Measurements from ENCODE around the gene TMEM178B.
"Not testable (repeated sequence)": the region's sequence is repeated elsewhere in the genome, so short reads cannot be mapped to it uniquely, and the experiment has no call there.

Gene TMEM178B

DNA sequence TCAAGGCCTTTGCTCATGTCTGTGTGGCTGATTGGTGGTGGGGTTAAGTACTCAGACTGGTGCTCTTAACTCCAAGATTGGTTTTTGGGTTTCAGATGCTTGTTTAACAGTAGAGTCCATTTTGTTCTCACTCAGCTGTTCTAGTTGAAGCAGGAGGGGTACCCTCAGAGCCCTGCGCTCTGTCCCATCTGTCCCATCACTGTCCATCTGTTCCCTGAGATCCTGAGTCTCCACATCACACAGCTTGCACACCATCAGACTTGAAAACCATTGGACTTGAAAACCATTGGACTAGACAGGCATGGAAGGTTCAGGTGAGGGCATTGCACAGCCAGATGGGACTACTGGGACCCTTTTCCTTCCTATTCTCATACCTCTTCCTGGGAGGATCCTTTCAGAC, 39.3 kb downstream of the TMEM178B start:
- Mint-ChIP-seq H3K27ac (no peak overlapping the region), H3K4me1 (no peaks in the 10 kb centered on the region), H3K4me3 (no peak overlapping the region), H3K9me3 (no peaks in the 10 kb centered on the region), H3K27me3 (peaks cover 8% of the 10 kb centered on the region)
- ATAC-seq (no peak), DNase-seq (no peak)

DNA sequence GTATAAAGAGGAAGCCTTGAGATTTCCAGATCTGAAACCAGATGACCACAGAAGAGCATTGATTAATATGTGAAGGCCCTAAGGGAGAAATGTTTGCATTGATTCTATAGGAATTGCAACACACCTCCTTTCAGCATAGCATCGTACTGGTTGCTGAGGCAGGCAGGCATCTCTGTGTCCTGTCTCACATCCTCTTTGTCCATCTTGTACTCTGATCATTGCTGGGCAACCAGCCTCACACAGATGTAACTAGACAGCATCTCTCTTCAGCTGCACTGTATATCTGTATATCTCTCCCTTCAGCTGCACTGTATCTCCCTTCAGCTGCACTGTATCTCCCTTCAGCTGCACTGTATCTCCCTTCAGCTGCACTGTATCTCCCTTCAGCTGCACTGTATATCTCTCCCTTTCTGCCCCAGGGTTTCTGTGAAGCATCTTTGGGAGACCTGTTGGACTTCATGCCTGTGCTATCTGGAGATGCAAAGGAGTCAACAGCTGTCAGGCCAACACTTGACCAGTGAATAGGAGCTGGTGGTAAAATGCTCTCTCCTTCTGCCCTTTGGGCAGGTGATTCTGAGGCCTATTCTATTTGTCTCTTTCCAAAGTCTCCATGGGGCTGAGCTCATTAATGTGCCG, 40.3 kb downstream of the TMEM178B start:
- peaks cover 9% of the 10 kb centered on the region for H3K27me3 Mint-ChIP-seq
- no peak for ATAC-seq

DNA sequence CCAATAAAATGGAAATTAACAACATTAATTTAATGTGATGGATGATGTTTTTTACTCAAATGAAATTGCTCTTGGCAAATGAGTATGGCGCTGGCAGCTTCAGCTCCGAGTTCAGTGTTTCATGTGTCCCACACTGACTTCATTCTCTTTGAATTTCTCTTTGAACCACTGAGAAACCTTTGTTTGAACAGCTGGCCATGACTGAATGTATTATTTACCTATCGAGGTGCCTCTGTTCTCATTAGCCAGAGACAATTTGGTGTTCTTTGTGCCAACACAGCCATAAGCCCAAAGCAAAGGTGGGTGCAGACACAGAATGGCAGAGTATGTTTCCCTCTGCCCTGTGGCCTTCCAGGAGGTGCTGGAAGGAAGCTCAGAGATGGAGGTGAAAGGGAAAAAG, 42.1 kb downstream of the TMEM178B start:
- Mint-ChIP-seq H3K27me3 (peaks cover 13% of the 10 kb centered on the region), H3K27ac (no peak overlapping the region), H3K4me3 (no peak overlapping the region), H3K4me1 (no peaks in the 10 kb centered on the region), H3K9me3 (no peaks in the 10 kb centered on the region)
- ATAC-seq (no peak), DNase-seq (no peak)

More for the DNA sequence above, 40.3 kb downstream of the TMEM178B start:
- Mint-ChIP-seq H3K9me3 (no peaks in the 10 kb centered on the region), H3K4me3 (no peak overlapping the region), H3K27ac (no peak overlapping the region), H3K4me1 (no peaks in the 10 kb centered on the region)
- no peak for DNase-seq

DNA sequence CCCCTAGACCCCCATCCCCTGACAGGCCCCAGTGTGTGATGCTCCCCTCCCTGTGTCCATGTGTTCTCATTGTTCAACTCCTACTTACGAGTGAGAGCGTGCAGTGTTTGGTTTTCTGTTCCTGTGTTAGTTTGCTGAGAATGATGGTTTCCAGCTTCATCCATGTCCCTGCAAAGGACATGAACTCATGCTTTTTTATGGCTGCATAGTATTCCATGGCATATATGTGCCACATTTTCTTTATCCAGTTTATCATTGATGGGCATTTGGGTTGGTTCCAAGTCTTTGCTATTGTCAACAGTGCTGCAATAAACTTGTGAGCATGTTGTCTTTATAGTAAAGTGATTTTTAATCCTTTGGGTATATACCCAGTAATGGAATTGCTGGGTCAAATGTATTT, 42.8 kb downstream of the TMEM178B start:
- peaks cover 20% of the 10 kb centered on the region for H3K27me3 Mint-ChIP-seq
- H3K9me3 Mint-ChIP-seq, H3K4me3 Mint-ChIP-seq, DNase-seq, ATAC-seq, H3K4me1 Mint-ChIP-seq, H3K27ac Mint-ChIP-seq: not testable (repeated sequence)

DNA sequence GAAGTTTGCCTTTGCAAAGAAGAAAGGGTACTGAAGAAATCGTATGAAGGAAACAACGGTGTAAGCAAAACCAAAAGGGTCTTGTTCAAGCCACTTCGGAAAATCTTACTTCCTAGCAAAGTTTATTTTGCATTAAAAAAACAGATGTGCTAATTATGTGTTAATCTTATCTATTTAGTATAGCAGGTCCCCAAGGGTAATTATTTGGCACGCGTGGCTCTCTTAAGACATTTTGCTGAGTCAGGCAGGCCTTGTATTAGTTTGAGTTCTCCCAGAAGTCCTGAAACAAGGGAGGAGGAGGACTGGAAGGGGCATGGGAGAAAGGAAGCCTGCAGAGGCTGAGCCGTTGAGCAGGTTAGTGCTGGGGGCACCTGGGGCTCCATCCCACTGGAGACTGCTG, 44.9 kb downstream of the TMEM178B start:
- Mint-ChIP-seq H3K27me3 (peaks cover 34% of the 10 kb centered on the region), H3K4me1 (no peaks in the 10 kb centered on the region), H3K4me3 (no peak overlapping the region), H3K27ac (no peak overlapping the region), H3K9me3 (no peaks in the 10 kb centered on the region)
- ATAC-seq (no peak), DNase-seq (no peak)

DNA sequence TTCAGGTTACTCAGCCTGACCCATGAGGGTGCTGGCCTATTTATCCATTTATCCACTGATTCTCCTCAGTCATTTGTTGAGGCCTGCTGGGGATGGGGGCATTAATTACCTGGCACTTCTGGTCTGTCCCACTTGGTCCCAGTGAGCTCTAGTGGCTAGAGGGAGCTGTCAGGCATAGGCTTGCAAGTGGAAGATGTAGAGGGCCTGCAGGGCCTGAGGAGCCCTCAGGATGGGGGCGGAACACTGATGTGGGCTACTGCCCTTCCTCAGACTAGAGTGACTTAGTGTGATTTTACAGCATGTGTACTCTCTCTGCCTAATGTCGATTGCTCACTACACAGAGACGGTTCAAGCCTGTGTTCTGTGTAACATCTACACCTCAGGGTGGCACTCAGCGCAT, 45.3 kb downstream of the TMEM178B start:
- Mint-ChIP-seq H3K9me3 (no peaks in the 10 kb centered on the region), H3K27ac (no peak overlapping the region), H3K27me3 (peaks cover 34% of the 10 kb centered on the region), H3K4me3 (no peak overlapping the region), H3K4me1 (no peaks in the 10 kb centered on the region)
- ATAC-seq (no peak), DNase-seq (no peak)

DNA sequence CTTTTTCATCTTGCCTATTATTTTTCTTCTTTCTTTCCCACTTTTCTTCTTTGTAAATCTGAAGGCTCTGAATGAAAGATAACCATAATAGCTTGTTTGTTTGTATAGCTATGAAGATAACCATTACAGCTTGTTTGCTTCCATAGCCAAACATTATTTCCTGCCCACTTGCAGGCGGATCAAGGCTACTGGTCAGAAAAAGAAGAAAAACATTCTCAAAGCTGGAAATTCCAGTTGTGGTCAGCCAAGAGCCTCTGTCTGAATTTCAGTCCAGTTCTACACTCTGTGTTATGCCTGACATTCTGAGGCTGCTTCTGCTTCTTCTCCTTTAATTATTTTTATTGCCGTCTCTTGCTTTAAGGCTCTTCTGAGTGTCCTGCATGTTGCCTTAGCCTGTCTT, 48.9 kb downstream of the TMEM178B start:
- H3K9me3 Mint-ChIP-seq = no peaks in the 10 kb centered on the region
- no peak overlapping the region for H3K4me3 Mint-ChIP-seq
- no peak for DNase-seq
- H3K4me1 Mint-ChIP-seq = no peaks in the 10 kb centered on the region
- no peak overlapping the region for H3K27ac Mint-ChIP-seq
- peaks cover 53% of the 10 kb centered on the region for H3K27me3 Mint-ChIP-seq
- no peak for ATAC-seq

DNA sequence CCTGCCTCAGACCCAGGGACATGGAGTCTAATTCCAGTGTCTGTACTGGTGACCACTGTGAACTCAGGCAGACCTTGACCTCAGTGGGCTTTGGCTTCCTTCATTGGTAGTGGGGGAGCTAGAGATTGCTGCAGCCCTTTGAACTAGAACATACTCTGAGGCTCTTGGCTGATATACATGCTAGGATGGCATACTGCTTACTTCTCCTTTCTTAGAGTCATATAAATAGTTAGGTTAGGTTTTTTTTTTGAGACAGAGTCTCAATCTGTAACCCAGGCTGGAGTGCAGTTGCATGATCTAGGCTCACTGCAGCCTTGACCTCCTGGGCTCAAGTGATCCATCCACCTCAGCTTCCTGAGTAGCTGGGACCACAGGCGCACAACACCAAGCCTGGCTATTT, 49.7 kb downstream of the TMEM178B start:
- no peak overlapping the region for H3K27ac Mint-ChIP-seq
- H3K27me3 Mint-ChIP-seq = peaks cover 54% of the 10 kb centered on the region
- H3K9me3 Mint-ChIP-seq = no peaks in the 10 kb centered on the region
- H3K4me3 Mint-ChIP-seq = no peak overlapping the region
- H3K4me1 Mint-ChIP-seq = no peaks in the 10 kb centered on the region
- no peak for DNase-seq
- no peak for ATAC-seq

DNA sequence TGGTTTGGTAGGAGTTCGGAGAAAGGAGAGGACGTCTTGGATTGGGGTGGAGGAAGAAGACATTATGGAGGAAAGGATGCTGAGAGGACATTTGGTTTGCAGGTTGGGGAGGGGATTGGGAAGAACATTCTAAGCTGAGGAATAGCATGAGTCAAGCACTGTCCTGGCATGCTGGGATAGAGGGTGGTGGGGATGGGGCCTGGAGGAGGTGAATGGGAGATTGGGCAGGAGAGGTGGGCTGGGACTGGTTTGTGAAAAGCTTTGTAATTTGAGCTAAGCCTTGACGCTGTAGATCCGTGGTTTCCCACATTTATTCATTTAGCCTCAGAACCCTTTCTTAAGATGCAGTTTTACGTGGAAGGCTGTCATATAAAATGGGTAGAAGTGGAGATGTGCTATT, 52.2 kb downstream of the TMEM178B start:
- Mint-ChIP-seq H3K4me3 (no peak overlapping the region), H3K27ac (no peak overlapping the region), H3K4me1 (no peaks in the 10 kb centered on the region), H3K27me3 (peaks cover 65% of the 10 kb centered on the region), H3K9me3 (no peaks in the 10 kb centered on the region)
- DNase-seq (no peak), ATAC-seq (no peak)

DNA sequence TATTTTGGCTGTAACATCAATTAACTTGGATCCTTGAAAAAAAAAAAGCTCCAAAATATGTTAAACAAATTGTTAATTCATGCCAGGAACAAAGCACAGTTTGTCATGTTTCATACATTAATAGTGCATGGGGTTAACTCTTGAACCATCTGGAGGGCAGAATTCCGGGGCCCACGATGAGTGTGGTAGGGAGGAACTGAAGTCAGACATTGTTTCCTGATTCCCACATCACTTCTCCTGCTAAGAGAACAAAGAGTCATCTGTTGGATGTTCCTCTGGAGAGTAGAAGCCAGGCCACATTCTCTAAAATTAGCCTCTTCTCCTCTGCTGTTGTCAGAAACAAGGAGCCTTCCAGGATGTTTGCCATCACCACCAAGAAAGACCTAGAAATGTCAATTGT, 54.6 kb downstream of the TMEM178B start:
- DNase-seq = no peak
- peaks cover 53% of the 10 kb centered on the region for H3K27me3 Mint-ChIP-seq
- H3K27ac Mint-ChIP-seq = no peak overlapping the region
- no peaks in the 10 kb centered on the region for H3K4me1 Mint-ChIP-seq
- ATAC-seq = no peak
- H3K9me3 Mint-ChIP-seq = peaks cover 10 to 11% of the 10 kb centered on the region in 2 donors
- H3K4me3 Mint-ChIP-seq = no peak overlapping the region

DNA sequence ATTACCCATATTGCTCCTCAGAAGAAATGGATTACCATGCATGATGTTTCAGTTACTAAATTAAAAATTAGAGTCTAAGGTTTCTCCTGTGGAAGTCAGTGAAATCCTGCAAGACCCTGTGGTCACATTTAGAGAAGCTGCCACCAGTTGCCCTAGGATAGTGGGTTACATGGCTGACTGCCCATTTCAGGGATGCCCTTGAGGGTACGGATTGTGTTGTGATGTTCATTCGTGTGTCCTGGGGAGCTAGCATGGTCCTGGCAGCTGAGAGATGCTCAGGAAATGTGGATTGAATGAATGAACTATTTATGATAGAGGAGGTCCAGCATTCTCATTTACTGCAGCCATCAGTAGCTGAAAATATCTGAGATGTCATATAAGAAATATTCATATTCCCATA, 55.1 kb downstream of the TMEM178B start:
- ATAC-seq = no peak
- H3K27ac Mint-ChIP-seq = no peak overlapping the region
- H3K9me3 Mint-ChIP-seq = peaks cover 13 to 15% of the 10 kb centered on the region in 2 donors
- DNase-seq = no peak
- peaks cover 57% of the 10 kb centered on the region for H3K27me3 Mint-ChIP-seq
- H3K4me1 Mint-ChIP-seq = no peaks in the 10 kb centered on the region
- H3K4me3 Mint-ChIP-seq = no peak overlapping the region

DNA sequence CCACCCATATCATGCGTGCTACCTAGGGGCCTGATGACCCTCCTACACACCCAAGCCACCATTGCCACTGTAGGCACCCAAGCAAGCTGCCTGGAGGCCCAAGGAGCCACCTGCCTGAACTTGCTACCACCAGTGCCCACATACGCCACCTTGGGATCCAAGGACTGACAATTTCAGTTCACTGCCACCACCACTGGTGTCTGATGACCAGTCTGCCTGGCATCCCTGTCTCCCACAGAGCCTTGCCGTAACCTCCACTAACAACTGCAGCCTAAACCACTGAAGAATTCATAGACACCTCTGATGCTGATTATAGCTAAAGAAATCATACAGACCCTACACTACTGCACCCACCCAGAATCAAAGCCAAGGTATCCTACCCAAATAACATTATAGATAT, 58.8 kb downstream of the TMEM178B start:
- Mint-ChIP-seq H3K27ac (no peak overlapping the region), H3K4me3 (no peak overlapping the region), H3K9me3 (peaks cover 13 to 25% of the 10 kb centered on the region in 2 donors), H3K27me3 (peaks cover 32% of the 10 kb centered on the region), H3K4me1 (no peaks in the 10 kb centered on the region)
- ATAC-seq (no peak), DNase-seq (no peak)

DNA sequence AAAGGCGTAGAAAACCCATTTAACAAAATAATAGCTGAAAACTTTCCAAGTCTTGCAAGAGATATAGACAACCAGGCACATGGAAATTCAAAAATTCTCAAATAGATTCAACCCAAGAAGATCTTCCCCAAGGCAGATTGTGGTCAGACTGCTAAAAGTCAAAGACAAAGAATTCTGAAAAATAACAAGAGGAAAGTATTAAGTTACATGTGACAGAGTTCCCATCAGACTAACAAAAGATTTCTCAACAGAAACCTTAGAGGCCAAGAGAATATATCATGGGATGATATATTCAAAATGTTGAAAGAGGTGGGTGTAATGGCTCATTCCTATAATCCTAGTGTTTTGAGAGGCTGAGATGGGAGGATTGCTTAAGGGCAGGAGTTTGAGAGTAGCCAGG, 59.8 kb downstream of the TMEM178B start:
- no peak for DNase-seq

DNA sequence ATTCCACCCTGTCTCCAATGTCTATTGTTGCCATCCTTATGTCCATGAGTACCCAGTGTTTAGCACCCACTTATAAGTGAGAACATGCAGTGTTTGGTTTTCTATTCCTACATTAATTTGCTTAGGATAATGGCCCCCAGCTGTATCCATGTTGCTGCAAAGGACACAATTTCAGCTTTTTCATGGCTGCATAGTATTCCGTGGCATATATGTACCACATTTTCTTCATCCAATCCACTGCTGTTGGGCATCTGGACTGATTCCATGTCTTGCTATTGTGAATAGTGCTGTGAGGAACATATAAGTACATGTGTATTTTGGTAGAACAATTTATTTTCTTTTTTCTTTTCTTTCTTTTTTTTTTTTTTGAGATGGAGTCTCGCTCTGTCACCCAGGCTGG, 68.2 kb downstream of the TMEM178B start:
- H3K4me1 Mint-ChIP-seq = no peaks in the 10 kb centered on the region
- ATAC-seq (no peak), DNase-seq (no peak)
- no peaks in the 10 kb centered on the region for H3K9me3 Mint-ChIP-seq
- H3K4me3 Mint-ChIP-seq = no peak overlapping the region
- H3K27me3 Mint-ChIP-seq = peaks cover 12% of the 10 kb centered on the region
- H3K27ac Mint-ChIP-seq = no peak overlapping the region

More for the DNA sequence above, 59.8 kb downstream of the TMEM178B start:
- Mint-ChIP-seq H3K9me3 (peaks cover 13 to 25% of the 10 kb centered on the region in 2 donors), H3K4me1 (no peaks in the 10 kb centered on the region), H3K27ac (no peak overlapping the region), H3K4me3 (no peak overlapping the region), H3K27me3 (peaks cover 30% of the 10 kb centered on the region)
- no peak for ATAC-seq

DNA sequence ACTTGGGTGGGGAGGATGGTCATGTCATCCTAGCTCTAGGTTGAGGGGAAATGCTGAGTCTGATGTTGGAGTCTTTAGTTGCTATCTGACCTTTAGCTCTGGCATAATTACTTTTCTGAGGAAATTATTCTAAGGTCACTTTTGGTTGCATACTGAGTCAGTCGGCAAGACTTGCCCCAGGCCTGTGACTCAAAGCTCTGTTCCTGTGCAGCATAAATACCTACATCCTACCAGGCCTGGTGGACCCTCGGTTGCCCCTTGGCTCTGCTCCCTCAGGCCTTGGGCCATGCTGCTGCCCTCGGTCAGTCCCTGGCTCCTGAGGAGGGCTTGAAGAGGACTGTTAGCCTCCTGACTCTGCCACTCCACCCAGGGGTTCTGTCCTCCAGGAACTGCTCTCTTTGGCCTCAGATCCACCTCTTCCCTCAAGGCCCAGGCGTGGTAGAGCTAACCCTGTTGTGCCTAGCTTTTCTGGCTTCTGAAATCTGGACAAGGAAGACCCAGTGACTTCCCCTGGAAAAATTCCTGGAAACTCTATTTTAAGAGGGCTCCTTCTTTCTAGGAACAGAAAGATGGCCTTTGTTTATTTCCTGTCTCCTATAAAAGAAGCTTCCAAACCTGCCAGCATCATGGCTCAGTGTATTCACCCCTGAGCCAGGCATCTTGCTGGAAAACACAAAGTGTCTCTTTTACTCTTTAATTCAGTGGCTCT, 71.2 kb downstream of the TMEM178B start:
- Mint-ChIP-seq H3K4me1 (no peaks in the 10 kb centered on the region), H3K4me3 (no peak overlapping the region), H3K27me3 (peaks cover 12% of the 10 kb centered on the region), H3K9me3 (no peaks in the 10 kb centered on the region), H3K27ac (no peak overlapping the region)
- no peak for ATAC-seq
- no peak for DNase-seq

DNA sequence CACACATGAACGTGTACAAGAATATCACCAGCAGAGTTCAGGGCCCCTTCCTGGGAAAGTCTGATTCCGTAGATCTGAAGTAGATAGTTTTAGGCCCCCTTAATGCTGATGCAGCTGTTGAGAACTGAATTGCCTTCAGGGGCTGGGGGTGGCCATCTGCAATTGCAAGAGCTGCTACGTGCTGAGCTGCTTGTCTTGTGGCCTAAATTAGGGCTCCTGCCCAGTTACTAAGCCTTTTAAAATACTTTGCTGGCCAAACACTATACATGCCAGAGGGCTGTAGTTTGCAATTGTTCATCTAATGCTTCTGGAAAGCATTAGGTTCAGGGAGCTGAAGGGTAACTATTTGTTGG, 71.7 kb downstream of the TMEM178B start:
- DNase-seq = no peak
- ATAC-seq = no peak
- Mint-ChIP-seq H3K4me3 (no peak overlapping the region), H3K9me3 (no peaks in the 10 kb centered on the region), H3K4me1 (no peaks in the 10 kb centered on the region), H3K27ac (no peak overlapping the region), H3K27me3 (peaks cover 12% of the 10 kb centered on the region)

DNA sequence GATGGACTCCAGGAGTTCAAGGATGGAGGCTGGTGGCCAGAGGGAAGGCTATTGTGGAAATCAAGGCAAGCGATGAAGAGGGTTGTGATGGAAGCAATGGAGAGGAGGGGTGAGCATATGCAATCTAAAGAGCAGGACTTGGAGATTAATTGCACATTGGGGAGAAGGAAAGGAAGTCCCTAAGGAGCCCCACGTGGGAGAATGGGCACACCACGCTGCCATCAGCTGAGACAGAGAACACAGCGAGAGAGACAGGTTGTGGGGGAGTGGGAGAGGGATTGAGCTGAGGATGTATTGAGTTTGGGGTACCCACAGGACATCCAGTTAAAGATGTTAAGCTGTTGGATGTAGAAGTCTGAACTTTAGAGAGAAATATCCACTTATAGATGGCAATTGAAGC, 73.6 kb downstream of the TMEM178B start:
- ATAC-seq (no peak), DNase-seq (no peak)
- no peaks in the 10 kb centered on the region for H3K9me3 Mint-ChIP-seq
- H3K27me3 Mint-ChIP-seq = peaks cover 12% of the 10 kb centered on the region
- H3K4me3 Mint-ChIP-seq = no peak overlapping the region
- H3K4me1 Mint-ChIP-seq = no peaks in the 10 kb centered on the region
- no peak overlapping the region for H3K27ac Mint-ChIP-seq
